NCI-H524 (cell line): ENCODE data around the gene TLR4.

Experiments used
- DNase-seq, 2 experiments: peaks; one replicate each; lab custom pipeline; 2025; lab: John Stamatoyannopoulos, UW

The TLR4 gene

GRCh38 chr9:117715411-117715989, 11.3 kb downstream of the TLR4 start:
- DNase-seq: no peak

- no peak for DNase-seq
Measured at GRCh38 chr9:117718085-117718484, 13.9 kb downstream of the TLR4 start.

DNA sequence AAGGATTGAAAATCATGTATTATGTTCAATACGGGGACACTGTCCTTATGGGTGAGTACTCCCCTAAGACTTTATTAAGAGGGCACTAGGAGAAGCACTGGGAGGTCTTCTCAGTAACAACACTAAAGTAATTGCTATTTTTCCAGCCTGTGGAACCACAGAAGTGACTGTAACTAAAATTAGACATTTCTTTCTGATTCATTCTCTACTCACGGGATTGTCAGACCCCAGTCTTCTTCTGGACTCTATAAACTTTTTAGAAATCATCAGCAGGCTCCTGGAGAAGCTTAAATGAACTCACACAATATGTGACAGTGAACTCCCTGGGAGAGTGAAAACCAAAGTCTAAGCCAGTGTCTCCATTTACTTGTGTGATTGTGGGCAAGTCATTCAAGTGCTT, 14.5 kb downstream of the TLR4 start:
- DNase-seq: no peak

GRCh38 chr9:117719161-117719920, 15.1 kb downstream of the TLR4 start:
- no peak for DNase-seq

GRCh38 chr9:117720066-117720465, 15.9 kb downstream of the TLR4 start:
- no peak for DNase-seq

DNA sequence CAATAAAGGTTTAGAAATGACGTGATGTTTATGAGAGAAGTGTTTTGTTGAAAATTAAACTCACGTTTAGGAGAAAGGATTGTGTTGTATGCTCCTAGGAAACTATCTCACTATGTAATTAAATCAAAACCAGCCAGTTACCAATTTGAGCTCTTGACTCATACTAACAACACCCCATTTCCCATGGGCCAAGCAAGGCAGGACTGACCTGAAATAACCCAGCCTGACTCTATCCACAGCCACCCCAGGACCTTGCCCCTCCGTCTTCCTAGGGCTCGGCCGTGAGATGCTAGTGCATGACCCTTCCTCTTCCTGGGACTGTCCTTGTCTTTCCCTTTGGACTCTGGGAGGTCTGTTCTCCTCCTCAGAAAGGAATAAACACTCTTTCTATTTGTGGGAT, 16.4 kb downstream of the TLR4 start:
- no peak for DNase-seq

DNA sequence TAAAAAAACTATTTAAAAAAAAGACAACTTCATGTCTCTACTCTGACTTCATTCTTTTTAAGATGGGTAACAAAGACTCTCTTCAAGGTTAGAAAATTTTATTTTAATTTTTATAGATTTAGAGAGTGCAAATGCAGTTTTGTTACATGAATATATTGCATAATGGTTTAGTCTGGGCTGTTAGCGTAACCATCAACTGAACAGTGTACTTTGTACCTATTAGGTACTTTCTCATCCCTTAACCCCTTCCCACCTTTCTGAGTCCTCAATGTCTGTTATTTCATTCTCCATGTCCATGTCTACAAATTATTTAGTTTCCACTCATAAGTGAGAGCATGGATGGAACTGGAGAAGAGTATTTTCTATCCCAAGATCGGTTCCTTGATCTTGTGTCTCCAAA, 16.8 kb downstream of the TLR4 start:
- DNase-seq: no peak

- no peak for DNase-seq
Measured at GRCh38 chr9:117722108-117722761, 18.0 kb downstream of the TLR4 start.

- DNase-seq: no peak
Measured at GRCh38 chr9:117723986-117724625, 19.9 kb downstream of the TLR4 start.

DNA sequence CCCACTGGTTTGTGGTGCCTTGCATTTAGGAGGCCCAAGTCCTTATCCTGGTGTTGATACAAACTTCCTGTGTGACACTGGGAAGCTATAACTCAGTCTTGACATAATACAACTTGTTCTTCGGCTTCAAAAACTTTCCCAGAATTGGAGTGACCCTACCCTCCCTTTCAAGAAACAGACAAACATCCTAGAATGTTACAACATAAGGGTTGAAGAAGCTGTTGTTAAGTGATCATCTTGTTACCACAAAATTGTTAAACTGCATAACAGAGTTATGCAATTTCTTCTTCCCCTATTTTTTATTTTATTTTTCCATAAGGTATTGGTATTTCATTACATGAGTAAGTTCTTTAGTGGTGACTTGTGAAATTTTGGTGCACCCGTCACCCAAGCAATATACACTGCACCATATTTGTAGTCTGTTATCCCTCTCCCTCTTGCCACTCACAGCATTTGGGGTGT, 21.3 kb downstream of the TLR4 start:
- DNase-seq: no peak

GRCh38 chr9:117729375-117729774, 25.2 kb downstream of the TLR4 start:
- DNase-seq: no peak

DNA sequence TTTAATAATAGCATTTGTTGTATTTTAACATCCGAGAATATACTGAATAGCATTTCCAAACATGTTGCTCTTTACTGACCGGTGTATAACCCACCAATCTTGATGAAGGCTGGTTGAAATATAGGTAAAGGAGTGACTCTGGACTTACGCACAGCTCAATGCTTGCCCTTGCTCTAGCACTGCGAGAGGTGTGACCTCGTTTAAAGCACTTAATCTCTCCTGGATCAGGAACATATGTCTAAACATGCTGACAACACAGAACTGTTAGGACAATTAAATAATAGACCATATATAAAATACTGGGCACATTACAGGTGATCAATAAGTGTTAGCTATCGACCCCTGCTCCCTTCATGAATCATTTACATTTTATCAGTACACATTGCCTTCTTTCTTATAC, 28.3 kb downstream of the TLR4 start:
- peak in 1 of 2 experiments; percentile 3 for DNase-seq

- no peak for DNase-seq
Measured at GRCh38 chr9:117733465-117733864, 29.3 kb downstream of the TLR4 start.

DNA sequence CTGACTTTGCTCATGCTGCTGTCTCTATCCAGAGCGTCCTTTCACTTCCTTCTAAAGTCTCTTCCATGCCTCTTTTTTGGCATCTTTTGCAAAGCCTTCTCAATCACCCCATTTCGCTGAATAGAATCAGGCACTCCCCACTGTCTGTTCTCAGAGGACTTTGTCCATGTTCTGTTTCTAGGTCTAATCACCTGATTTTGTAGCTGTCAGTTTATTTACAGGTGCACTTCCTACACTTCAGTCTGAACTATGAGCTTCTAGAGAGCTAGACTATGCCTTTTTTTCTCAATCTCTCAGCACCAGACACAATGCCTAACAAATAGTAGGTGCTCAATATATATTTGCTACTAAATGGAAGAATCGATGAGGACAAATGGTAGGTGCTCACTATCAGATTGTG, 29.9 kb downstream of the TLR4 start:
- DNase-seq: no peak

DNA sequence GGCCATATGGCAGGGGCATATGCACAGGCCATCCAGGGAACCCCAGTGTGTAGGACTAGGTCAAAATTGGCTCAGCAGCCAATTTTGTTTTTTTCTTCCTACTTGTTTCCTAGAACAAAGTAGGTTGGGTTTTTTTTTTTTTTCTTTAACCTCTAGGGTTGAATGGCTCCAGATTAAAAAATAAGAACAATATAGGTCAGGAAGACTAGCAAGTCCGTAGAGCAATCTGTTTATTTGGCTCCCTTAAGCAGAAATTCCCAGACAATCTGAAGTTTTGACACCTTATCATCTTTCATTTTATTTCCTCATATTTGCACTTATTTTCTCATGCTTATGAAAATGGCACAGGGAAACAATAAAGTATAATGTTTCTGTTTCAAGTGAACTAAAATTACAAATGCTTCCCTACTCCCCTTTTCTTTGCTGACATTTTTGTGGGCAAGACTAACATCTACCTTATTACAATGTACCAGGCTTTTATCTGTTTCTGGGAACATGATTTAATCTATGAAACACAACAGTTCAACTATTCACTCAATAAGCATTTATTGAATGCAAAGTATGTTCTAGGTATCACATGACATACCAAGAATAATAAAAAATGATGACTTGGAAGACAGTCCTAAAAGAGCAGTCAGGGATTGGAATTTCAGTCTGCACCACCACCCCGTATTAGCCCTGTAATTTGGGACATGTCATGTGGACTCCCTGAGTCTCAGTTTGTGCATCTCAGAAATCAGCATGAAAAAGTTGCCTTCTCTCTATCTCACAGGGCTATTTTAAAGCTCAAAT, 30.5 kb downstream of the TLR4 start:
- peak; percentile 12 to 31 for DNase-seq

- no peak for DNase-seq
Measured at GRCh38 chr9:117737721-117738226, 33.6 kb downstream of the TLR4 start.

GRCh38 chr9:117739206-117739605, 35.0 kb downstream of the TLR4 start:
- DNase-seq: no peak

GRCh38 chr9:117739624-117740347, 35.6 kb downstream of the TLR4 start:
- DNase-seq: peak in 1 of 2 experiments; percentile 6

DNA sequence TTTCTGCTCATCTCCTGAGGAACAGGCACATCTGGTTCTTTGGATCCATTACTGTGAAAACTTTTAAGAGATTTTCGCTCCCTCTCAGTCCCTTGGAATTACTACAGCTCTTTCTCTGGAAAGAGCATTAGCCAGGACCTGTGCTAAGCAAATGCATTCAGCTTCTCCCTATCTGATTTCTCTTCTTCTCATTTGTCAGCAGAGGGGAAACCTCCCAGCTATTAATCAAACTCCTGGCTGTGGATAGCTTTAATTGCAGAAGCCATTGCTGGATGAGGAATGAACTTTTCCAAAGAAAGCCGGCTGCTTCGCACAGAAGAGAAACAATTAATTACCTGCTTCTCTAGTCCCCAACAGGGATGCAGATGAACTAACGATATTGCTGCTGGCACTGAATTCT, 37.9 kb downstream of the TLR4 start:
- no peak for DNase-seq

DNA sequence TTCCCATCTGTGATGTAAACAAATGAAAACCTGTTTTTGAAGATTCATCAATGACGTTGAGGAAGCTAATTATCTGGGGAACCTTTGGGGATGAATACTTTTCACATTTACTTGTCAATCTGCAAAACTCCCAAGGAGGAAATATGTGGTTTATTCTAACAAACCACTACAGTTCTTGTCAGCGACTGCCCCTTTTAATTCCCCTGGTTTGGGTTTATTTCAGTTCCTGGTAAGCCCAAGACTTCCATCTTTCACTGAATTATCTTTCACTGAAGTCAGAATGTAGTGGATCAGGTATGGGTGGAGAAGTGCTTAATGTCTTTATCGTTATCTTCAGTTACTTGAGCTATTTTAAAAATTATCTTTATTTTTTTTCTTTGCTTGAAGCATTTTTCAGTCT, 40.2 kb downstream of the TLR4 start:
- DNase-seq: no peak

- peak; percentile 67 to 77 for DNase-seq
Measured at GRCh38 chr9:117744856-117745389, 40.7 kb downstream of the TLR4 start.
